CD4-positive, alpha-beta T cell treated with Interleukin-6 at 100 ng/mL for 8 hours (primary cell): Measurements from ENCODE around the gene ZDHHC14.

Experiments used
- DNase-seq: peaks from one replicate; pipeline ENCODE4 v3.0.0-alpha.2; 2020; ENCODE audit warnings: mixed read lengths, low spot score

ZDHHC14 gene

DNA sequence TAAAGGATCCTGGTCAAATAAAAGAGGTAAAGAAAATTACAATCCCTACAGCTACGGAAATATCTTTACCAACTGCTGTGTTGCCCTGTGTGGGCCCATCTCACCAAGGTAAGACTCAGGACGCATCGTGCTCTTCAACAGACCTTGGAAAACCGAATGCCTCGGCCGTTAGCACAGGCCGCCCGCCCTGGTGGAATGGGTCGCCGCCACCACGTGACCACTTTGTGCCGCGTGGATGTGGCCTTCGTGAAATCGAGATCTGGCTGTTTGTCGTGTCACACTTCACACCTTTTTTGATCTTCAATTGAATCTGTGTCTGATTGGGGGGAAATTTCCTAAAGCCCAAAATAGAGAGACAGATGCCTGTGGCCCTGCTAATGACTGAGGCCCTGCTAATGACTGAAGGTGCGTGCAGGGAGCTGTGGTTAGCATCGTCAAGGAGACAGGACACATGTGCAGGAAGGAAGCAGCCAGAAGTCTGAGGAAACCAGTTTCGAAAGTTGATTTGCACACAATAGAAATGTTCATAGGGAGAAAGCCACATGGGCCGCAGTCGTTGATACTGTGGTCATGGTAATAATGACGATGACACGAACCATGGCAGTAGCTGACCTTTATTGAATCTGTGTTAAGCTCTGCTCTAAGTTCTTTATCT lies 266.4 kb downstream of the ZDHHC14 start:
- DNase-seq: no peak

DNA sequence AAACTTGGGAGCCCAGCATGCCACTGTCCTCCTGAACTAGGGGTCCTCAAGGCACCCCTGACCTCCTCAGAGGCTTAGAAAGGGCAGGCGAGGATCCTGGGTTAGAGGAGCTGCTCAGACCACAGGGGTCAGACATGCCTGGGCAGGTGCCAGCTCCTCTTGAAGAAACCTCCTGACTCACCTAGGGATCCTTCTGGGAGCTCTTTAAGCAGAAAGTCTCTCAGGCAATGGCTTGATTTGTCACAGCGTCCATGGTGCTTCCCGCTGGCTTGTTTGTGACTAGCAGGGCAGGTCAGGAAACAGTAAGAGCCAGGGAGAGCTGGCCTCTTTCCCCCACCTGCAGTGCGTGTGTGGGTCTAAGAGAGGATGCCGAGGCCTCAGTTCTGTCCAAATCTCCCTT lies 267.6 kb downstream of the ZDHHC14 start:
- DNase-seq: no peak

DNA sequence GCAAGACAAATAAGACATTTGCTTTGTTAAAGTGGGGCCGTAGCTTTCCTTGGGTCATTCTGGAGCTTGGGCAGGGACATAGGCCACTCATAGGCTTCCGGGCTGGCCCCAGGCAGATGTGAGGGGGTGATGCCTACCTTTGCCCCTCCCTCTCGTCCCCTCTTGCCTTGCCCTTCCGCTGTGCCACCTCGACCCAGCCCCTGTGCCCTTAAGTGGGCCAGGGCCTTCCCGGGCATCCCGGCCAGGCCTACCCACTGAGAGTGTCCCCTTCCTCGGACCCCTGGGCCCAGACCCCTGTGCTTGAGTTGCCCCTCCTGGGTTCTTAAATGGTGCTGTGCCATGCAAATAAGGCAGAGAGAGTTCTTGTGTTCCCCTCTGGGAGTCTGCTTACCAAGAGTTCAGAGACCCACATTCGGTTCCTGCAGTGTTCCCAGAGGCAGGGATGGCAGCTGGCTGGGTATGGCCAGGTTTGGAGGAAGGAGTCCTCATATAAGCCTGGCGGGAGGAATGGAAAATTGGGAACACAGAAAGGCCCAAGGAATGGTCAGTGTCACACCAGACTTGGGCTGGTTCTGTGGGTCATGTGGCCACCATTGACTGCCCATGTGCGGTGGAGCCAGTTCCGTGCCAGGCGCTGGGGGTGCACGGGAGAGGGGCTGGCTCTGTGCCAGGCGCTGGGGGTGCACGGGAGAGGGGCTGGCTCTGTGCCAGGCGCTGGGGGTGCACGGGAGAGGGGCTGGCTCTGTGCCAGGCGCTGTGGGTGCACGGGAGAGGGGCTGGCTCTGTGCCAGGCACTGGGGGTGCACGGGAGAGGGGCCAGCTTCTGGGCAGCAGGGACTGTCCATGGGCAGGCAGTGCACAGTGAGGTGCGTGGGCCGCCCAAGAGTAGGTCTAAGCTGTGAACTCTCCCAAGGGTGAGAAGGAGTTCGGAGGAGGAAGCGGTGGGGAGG lies 268.6 kb downstream of the ZDHHC14 start:
- no peak for DNase-seq

DNA sequence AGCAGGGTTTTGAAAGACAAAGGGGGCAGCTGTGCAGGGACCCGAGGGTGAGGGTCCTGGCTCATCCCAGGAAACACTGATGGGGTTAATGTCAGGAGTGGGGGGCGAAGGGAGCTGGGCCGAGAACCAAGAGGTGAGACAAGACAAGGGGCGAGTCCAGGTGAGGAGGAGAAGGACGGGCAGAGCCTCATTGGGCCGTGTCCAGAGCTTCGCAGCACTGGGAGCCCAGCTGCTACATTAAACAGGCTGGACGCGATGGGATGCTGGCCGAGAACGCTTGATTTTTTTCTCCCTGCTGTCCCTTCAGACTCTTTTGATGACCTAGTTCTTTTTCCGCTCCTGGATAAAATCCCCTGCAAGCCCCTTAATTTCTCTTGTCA lies 269.3 kb downstream of the ZDHHC14 start:
- no peak for DNase-seq

DNA sequence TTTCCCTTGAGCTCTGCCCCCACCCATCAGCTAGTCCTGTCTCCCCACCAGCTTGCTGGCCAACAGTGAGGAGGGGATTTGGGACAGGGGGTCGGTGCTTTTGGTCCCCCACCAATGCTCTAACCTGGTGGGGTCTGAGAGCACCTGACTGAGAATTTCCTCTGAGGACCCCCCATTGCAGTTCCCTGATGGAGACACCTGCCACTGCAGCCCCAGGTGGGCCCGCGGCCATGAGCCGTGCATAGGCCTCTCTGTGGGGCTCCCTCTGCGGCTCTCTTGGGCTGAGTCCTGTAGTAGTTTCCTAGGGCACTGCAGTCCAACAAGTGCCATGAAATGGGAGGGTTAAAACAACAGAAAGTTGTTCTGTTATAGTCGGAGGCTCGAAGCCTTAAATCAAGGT lies 269.8 kb downstream of the ZDHHC14 start:
- DNase-seq: no peak

DNA sequence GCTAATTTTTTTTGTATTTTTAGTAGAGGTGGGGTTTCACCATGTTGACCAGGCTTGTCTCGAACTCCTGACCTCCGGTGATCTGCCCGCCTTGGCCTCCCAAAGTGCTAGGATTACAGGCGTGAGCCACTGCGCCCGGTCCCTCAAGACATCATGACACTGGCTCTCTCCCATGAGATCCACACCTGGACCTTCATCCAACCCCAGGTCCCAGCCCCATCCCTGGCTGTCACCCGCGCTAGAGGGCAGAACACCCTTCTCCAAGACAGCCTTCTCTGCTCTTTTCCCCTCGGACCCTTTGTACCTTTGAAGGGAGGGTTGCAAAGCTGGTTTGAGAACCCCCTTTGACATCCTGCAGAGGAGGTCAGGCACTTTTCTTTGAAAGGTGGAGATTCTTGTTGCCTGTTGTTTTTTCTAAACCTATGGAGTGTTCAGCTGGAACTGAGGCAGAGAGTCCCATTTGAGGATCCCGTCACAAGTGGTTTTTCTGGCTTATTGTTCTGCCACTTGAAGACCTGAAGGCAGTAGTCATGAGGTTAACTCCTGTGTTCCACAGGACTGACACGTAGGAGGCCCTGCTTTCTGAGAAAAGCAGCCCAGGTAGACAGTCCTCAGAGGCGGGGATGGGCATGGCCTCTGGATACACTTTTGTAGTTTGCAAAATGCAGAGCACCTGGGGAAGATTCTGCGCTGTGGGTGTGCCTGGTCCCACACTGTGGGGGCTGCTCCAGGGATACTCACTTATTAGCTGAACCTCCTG lies 270.9 kb downstream of the ZDHHC14 start:
- no peak for DNase-seq

DNA sequence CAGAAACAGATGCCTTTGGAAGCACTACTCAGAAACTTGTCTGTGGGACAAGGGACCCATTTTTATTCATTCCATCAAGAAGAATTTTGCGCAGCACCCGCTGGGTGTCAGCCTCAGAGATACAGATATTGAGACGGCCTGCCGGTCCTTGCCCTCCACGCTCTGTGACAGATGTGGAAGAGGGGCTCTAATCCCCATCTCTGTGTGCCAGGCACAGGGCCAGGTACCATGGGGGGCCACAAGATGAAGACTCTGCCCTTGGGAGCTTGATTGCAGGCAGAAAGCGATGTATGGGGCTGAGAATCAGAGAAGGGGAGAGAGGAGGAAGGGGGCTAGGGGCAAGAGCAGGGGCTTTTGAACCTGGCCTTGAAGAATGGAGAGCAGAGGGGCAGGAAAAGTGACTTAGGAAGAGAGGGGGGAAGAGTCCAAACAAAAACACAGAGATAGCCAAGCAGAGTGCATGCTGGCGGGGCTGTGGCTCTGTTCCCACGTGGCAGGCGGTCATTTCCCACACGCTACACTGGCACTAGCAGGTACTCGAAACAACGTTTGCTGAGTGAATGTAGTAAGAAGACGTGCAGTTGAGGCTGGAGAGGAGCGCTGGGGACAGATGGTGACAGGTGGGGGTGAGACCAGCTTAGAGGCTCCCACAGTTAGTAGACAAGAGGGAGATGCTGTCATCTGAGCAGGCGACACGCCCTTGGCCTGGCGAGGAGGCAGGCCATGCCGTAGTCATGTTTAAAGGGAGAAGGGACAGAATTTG lies 271.8 kb downstream of the ZDHHC14 start:
- no peak for DNase-seq

DNA sequence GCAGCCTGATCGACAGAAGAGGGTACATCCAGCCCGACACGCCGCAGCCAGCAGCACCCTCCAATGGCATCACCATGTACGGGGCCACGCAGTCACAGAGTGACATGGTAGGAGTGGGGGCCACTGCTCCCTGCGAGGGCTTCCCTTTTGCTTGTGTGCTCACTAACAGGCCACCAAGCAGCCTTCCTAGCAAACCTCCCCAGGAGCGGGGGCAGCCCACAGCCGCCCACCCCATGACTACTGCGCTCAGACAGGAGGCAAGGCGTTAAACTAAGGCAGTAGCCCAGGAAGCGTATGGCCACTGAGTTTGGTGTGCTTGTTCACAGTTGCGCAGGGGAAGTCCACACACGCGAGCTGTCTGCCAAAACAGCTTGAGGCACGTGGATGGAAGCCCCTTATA lies 272.5 kb downstream of the ZDHHC14 start:
- no peak for DNase-seq

DNA sequence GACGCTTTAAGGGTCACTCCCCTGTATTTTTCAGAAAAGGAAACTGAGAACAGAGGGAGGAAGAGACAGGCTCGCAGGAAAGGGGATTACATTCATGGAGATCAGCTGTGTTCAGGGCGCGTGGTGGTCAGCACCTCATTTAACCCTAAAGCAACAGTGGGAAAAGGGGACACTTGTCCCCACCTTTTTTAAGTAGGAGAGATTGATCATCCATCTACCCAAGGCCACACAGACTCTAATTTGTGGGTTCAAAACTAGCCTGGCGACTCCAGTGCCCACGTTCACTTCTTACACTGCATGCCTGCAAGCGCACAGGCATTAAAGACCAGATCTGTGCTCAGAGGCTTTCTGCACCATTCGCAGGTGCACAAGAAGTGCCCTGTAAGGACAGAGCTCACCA lies 274.1 kb downstream of the ZDHHC14 start:
- DNase-seq: no peak

DNA sequence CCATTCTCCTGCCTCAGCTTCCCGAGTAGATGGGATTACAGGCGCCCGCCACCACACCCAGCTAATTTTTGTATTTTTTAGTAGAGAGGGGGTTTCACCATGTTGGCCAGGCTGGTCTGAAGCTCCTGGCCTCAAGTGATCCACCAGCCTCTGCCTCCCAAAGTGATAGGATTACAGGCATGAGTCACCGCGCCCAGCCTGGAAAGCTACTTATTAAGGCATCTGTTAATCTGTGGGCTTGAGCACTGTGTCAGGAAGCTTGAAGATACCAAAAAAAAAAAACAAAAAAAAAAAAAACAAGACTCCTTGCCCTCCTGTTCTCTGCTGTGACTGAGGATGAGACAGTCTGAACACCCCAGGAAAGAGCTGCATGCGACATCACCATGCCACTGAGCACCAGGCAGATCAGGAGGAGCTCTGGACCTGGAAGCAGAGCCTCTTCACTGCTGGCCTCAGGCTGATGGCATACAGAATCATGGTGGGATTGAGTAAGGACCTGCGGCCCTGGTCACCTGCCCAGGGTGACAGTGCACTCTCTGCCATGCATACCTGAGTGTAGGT lies 275.5 kb downstream of the ZDHHC14 start:
- no peak for DNase-seq

DNA sequence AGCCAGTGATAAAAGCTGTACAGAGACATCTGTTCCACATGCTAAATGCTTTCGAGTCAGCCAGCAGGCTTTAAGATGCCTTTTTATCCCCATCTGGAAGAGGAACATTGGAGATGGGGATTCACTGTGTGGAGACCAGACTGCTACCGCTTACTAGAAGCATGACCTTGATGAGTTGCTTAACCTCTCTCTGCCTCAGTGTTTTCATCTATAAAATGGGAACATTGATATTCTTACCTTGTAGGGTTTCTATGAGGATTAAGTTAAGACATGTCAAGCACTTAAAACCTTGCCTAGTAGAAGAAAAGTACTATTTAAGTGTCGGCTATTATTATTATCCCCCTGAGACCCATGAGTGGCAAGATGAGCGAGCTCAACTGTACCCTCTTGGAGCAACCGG lies 276.8 kb downstream of the ZDHHC14 start:
- DNase-seq: no peak

DNA sequence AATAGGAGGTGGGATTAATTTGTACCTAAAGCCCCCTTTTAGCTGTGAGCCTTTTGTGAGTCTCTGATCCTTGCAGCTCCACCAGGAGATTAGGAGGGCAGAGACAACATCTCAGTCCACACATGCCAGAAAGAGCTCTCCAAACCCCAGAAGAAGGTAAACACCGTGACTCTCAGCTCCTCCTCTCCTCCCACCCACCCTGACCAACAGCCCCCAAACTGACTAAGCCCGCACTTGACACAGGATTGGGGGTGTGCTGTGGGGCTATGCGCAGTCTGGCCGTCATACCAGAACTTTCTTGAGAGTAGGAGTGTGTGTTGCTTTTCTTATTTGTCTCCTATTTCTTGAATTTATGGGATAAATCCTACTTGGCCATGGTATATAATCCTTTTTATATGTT lies 277.3 kb downstream of the ZDHHC14 start:
- no peak for DNase-seq

DNA sequence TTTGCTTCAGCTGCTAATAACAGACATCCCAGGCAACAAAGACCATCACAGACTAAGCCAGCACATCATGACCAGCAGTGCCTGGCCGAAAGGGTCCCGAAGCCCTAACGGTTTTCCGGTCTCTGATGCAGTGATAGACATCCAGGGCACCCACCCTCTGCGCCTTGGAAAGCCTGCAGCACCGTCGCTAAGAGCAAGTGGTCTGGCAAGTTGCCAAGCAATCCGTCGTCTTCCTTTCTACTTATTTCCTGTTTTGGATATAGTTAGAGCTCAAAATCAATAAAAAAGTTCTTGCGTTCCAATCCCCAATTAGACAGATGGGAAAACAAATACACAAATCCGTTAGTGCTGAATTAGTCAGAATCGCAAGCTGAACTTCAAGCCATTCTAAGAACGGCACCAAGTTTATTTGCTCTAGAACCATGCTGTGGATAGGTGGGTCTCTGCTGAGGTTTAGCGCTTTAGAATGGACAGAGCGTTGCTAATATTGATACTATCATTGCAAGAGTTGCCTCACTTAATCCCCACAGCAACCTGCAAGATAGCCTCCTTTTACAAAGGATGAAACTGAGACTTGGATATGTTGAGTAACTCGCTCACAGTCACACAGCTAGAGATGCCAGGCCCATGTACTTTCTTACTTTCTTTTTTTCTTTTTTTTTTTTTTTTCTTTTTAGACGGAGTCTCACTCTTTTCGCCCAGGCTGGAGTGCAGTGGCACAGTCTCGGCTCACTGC lies 278.7 kb downstream of the ZDHHC14 start:
- no peak for DNase-seq

DNA sequence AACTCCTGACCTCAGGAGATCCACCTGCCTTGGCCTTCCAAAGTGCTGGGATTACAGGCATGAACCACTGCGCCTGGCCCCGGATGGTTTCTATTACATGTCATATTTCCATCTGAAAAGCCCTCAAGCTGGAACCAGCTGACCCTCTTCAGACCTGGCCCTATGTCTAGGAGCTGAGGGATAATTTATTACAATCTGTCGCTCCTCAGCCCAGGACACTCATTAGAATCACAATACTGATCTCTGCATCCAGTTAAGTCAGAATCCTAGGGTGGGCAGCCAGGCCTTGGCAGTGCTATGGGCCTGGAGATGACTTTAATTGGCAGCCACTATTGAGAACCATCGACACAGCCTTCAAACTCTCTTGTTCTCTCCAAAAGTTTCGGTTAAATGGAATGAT lies 279.4 kb downstream of the ZDHHC14 start:
- DNase-seq: no peak

DNA sequence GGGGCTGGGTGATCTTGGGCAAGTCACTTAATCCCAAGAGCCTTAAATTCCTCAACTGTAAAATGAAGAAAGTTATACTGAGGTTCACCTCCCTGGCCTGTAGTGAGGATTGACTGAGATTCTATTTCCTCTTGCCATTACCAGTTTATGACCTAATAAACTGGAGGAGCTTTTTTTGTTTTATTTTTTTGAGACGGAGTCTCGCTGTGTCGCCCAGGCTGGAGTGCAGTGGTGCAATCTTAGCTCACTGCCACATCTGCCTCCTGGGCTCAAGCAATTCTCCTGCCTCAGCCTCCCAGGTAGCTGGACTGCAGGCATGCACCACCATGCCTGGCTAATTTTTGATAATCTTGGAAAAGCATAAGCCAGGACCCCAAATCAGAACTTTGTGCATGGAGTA lies 280.7 kb downstream of the ZDHHC14 start:
- DNase-seq: no peak

DNA sequence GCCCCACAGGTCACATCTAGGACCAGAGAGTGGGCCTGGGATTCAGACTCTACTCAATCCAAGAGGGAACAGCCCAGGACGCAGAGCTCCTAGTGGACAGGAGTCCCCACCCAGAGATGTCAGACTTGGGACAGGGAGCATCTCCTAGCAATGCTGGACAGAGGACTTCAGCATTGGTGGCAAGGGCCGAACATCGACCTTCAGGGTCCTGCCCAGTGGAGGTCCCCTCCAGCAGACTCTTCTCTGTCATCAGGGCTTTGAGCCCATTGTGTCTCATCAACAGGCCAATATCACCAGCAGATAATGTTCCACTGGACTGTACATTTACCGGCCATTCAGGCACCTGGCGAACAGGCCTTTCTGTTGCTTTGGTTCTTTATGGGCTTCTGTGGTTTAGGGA lies 282.3 kb downstream of the ZDHHC14 start:
- DNase-seq: no peak

DNA sequence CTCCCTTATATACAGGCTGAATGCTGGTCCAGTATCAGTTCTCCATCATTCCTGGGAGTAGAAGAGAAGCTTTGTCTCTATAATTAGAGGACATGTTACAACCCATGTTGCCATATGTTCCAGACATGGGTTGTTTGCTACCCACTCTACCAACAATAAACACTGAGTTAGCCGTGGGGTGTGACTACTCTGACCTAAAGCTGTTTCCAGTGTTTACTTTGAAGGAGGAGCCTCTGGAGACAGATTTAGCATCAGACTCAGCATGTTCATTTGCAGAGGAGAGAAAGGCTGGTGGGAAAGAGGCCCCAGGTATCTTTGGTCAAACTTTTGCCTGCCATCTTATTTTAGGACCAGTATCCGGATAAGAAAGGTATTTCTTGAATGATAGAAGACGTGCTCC lies 284.2 kb downstream of the ZDHHC14 start:
- DNase-seq: no peak

DNA sequence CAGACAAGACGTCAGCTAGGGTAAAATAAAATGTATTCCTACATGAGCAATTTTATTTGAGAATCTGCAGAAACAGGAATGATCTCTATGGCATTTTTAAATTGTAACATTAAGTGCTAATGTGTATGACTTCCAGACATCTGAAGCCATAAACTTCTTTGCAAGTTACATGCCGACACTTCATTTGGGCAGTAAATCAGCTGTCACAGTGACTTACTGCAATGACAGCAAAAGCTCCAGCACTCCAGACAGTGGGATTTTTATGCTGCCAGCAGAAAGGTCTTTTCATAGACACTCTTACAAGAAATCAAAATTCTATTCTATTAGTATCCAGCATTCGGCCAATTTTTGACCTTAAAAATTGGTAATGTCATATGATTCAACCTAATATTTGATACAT lies 285.7 kb downstream of the ZDHHC14 start:
- no peak for DNase-seq

DNA sequence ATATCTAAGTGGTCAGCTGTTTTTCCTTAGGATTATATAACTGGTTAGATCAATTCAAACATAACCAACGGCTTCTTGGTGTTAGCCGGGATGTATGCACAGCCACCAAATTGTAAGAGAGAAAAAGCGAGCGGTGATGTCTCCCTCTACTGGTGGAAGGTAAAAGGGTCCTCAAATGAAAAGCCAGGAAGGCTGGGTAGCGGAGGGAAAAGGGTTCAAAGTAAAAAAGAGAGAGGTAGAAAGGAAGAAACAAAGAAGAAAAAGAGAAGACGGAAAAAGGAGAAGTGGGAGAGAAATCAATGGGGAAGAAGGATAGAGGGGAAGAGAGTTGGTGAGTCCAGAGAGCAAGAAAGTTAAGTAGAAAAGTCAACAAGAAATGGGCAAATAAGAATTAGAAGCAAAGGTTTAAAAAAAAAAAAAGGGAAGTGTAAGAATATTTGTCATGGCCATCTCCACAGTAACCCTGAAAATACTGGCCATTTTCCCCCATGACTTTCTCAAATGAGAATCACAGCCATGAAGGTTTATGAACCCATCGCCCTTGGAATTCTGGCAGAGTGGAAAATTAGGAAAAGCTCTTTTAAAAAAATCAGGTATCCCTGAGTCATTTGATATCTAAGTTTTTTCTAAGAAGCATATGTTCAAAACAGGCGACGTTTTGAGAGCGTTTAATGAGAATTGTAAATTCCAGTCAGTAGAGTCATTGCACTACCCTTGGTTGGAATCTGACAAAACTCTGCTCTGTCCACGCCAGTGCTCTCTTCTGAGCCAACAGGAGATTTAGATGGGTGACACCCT lies 286.4 kb downstream of the ZDHHC14 start:
- DNase-seq: peak; percentile 59

DNA sequence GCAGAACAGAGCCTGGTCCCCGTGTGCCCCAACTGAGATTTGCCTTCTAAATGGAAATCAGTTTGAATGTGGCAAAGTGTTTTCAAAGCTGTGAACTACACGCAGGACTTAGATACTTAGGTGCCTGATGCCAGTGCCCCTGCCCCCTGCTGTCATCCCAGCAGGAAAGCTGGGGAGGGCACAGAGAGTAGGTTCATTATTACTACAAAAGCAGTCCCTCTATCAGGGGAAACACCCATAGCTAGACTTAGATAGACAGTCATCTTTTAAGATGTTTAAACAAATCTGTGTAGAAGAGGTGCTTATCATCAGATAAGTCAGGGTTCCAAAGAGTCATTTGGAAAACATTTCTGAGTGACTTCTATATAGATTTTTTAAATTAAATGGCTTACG lies 287.0 kb downstream of the ZDHHC14 start:
- DNase-seq: no peak
